NCI-H1694 (cell line): ENCODE measurements around the gene PALLD.

Source experiments
- DNase-seq: peaks from one replicate; lab custom pipeline; 2025; lab: John Stamatoyannopoulos, UW

PALLD gene

GRCh38 chr4:168527560-168527959, 30.7 kb downstream of the PALLD start:
- no peak for DNase-seq

- no peak for DNase-seq
These were observed 31.5 kb downstream of the PALLD start for GRCh38 chr4:168528131-168528949.

- DNase-seq, result no peak
These were observed 32.4 kb downstream of the PALLD start for GRCh38 chr4:168529257-168529656.

GRCh38 chr4:168531305-168531704, 34.5 kb downstream of the PALLD start:
- no peak for DNase-seq

GRCh38 chr4:168534535-168534934, 37.7 kb downstream of the PALLD start:
- no peak for DNase-seq

- DNase-seq, result no peak
These were observed 38.8 kb downstream of the PALLD start for GRCh38 chr4:168535689-168536088.

- DNase-seq, result no peak
These were observed 39.6 kb downstream of the PALLD start for GRCh38 chr4:168536448-168536847.

- DNase-seq, result no peak
These were observed 40.2 kb downstream of the PALLD start for GRCh38 chr4:168537086-168537485.

- DNase-seq, result no peak
These were observed 40.7 kb downstream of the PALLD start for GRCh38 chr4:168537571-168537970.

- no peak for DNase-seq
These were observed 41.8 kb downstream of the PALLD start for GRCh38 chr4:168538632-168539031.

GRCh38 chr4:168540086-168540485, 43.2 kb downstream of the PALLD start:
- DNase-seq, result no peak

GRCh38 chr4:168540503-168541265, 43.8 kb downstream of the PALLD start:
- DNase-seq, result no peak

- DNase-seq, result no peak
These were observed 44.6 kb downstream of the PALLD start for GRCh38 chr4:168541266-168541953.

GRCh38 chr4:168549143-168549542, 52.3 kb downstream of the PALLD start:
- DNase-seq, result peak; percentile 18

GRCh38 chr4:168550064-168550766, 53.4 kb downstream of the PALLD start:
- DNase-seq, result no peak

- no peak for DNase-seq
These were observed 54.4 kb downstream of the PALLD start for GRCh38 chr4:168551211-168551610.

GRCh38 chr4:168551945-168552695, 55.3 kb downstream of the PALLD start:
- no peak for DNase-seq

- no peak for DNase-seq
These were observed 57.0 kb downstream of the PALLD start for GRCh38 chr4:168553714-168554370.

GRCh38 chr4:168555437-168555836, 58.6 kb downstream of the PALLD start:
- peak; percentile 6 for DNase-seq

- no peak for DNase-seq
These were observed 60.8 kb downstream of the PALLD start for GRCh38 chr4:168557658-168558057.

- no peak for DNase-seq
These were observed 61.7 kb downstream of the PALLD start for GRCh38 chr4:168558599-168558998.
